ENCODE measurements around the gene MRPL58.

Gene MRPL58

GRCh38 chr17:74986206-74986576 is 26.3 kb upstream of the MRPL58 start:
- Histone ChIP-seq H2AFZ (ENCODE audit: low read depth, low read length, severe bottlenecking) (no peak overlapping the region), H3K27me3 (ENCODE audit: low read length) (no peaks in the 10 kb centered on the region), H4K20me1 (ENCODE audit: low read depth, low read length) (no peaks in the 10 kb centered on the region), H3K4me3 (ENCODE audit: insufficient read depth, low read length, poor library complexity, severe bottlenecking) (no peak overlapping the region), H3K36me3 (ENCODE audit: low read length) (no peaks in the 10 kb centered on the region), H3K9me2 (replicated peaks; ENCODE audit: insufficient read depth, low read length) (no peaks in the 10 kb centered on the region), H3F3A (ENCODE audit: insufficient read depth) (no peaks in the 10 kb centered on the region), H3K79me2 (ENCODE audit: insufficient read depth, low read length) (no peaks in the 10 kb centered on the region), H3K27ac (ENCODE audit: low read depth, low read length) (no peak overlapping the region), H3K4me2 (ENCODE audit: low read depth, low read length, poor library complexity, severe bottlenecking) (no peak overlapping the region), H3K9me3 (ENCODE audit: insufficient read depth, low read length) (no peaks in the 10 kb centered on the region), H3K9ac (ENCODE audit: low read length) (no peak overlapping the region)
- TF ChIP-seq EZH2phosphoT487 (conservative IDR thresholded peaks at IDR 0.05; ENCODE audit: low read length) (no peak), CTCF (IDR thresholded peaks at IDR 0.05; ENCODE audit: insufficient read depth, low read length, poor library complexity, severe bottlenecking) (no peak)

- no peak within 1 kb of the TSS for H3K27ac ChIP-seq (ENCODE audit: low read depth, low read length)
- no peaks in the 10 kb centered on the region for H3F3A ChIP-seq (ENCODE audit: insufficient read depth)
- TF ChIP-seq CTCF (IDR thresholded peaks at IDR 0.05; ENCODE audit: insufficient read depth, low read length, poor library complexity, severe bottlenecking) (no peak), EZH2phosphoT487 (conservative IDR thresholded peaks at IDR 0.05; ENCODE audit: low read length) (no peak)
These were observed 25.0 kb upstream of the MRPL58 start, which contains the start of gene CDR2L for GRCh38 chr17:74987418-74987908. CDR2L (plus strand) TSS chr17:74987632; CDS start chr17:74988044, 412 bp downstream.

DNA sequence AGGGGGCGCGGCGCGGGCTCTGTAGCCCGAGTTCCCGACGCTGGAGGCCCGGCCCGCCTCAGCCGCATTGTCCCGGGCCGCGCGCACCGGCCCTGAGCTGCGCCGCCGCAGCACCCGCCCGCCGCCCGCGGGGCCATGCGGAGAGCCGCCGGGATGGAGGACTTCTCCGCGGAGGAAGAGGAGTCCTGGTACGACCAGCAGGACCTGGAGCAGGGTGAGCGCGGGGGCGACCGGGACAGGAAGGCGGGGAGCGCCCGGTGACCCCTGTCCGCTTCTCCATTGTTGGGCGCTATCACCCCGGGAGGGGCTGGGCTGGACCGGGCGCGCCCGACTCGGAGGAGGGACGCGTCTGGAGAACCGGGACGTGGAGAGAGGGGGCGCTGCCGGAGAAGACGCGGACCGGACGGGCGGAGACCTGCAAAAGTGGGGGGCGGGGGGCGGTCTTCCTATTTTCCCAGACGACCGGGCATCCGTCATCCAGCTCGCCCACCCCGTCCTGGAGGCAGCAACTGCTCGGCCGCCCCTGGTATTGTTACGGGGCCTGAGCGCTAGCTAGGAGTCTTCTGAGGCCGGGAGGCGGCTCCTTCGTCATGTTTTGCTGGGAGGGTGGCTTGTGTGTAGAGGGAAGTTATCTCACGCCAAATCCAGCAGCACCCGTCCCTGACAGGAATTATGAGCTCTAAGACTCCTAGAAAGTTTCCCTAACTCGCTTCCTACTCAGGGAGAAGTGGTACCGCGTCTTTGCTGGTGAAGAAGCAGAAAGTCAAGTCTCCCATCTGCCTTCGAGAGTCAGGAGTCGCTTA is 24.4 kb upstream of the MRPL58 start:
- no peaks in the 10 kb centered on the region for H3K36me3 ChIP-seq (ENCODE audit: low read length)
- no peaks in the 10 kb centered on the region for H3K9me2 ChIP-seq (replicated peaks; ENCODE audit: insufficient read depth, low read length)
- peak overlapping the region; percentile 44; the same call in 1 of the 2 replicates for H3K9ac ChIP-seq (ENCODE audit: low read length)
- H2AFZ ChIP-seq (ENCODE audit: low read depth, low read length, severe bottlenecking) = no peak overlapping the region
- H3K79me2 ChIP-seq (ENCODE audit: insufficient read depth, low read length) = no peaks in the 10 kb centered on the region
- no peak overlapping the region for H3K27ac ChIP-seq (ENCODE audit: low read depth, low read length)
- TF ChIP-seq EZH2phosphoT487 (conservative IDR thresholded peaks at IDR 0.05; ENCODE audit: low read length) (0 out of 2 replicates have a peak, but pooled peaks have one; percentile 69), CTCF (IDR thresholded peaks at IDR 0.05; ENCODE audit: insufficient read depth, low read length, poor library complexity, severe bottlenecking) (no peak)
- no peaks in the 10 kb centered on the region for H3K27me3 ChIP-seq (ENCODE audit: low read length)
- no peaks in the 10 kb centered on the region for H3F3A ChIP-seq (ENCODE audit: insufficient read depth)
- H3K4me3 ChIP-seq (ENCODE audit: insufficient read depth, low read length, poor library complexity, severe bottlenecking) = peak overlapping the region; percentile 49
- H3K4me2 ChIP-seq (ENCODE audit: low read depth, low read length, poor library complexity, severe bottlenecking) = peak overlapping the region; percentile 61
- H3K9me3 ChIP-seq (ENCODE audit: insufficient read depth, low read length) = no peaks in the 10 kb centered on the region
- no peaks in the 10 kb centered on the region for H4K20me1 ChIP-seq (ENCODE audit: low read depth, low read length)

More at GRCh38 chr17:74987418-74987908, 25.0 kb upstream of the MRPL58 start, which contains the start of gene CDR2L:
- H3K4me3 ChIP-seq (ENCODE audit: insufficient read depth, low read length, poor library complexity, severe bottlenecking) = peak within 1 kb of the TSS; percentile 49
- no peaks in the 10 kb centered on the region for H3K27me3 ChIP-seq (ENCODE audit: low read length)
- H3K9me3 ChIP-seq (ENCODE audit: insufficient read depth, low read length) = no peaks in the 10 kb centered on the region
- peak within 1 kb of the TSS; percentile 44; the same call in 1 of the 2 replicates for H3K9ac ChIP-seq (ENCODE audit: low read length)
- H3K79me2 ChIP-seq (ENCODE audit: insufficient read depth, low read length) = no peaks in the 10 kb centered on the region
- peak within 1 kb of the TSS; percentile 69 for H2AFZ ChIP-seq (ENCODE audit: low read depth, low read length, severe bottlenecking)
- H4K20me1 ChIP-seq (ENCODE audit: low read depth, low read length) = no peaks in the 10 kb centered on the region
- H3K9me2 ChIP-seq (replicated peaks; ENCODE audit: insufficient read depth, low read length) = no peaks in the 10 kb centered on the region
- peak within 1 kb of the TSS; percentile 61 for H3K4me2 ChIP-seq (ENCODE audit: low read depth, low read length, poor library complexity, severe bottlenecking)
- no peaks in the 10 kb centered on the region for H3K36me3 ChIP-seq (ENCODE audit: low read length)

All from SU-DHL-6 (cell line).